GM21825 (cell line): ENCODE results near the gene CLEC4F.
"Not testable (repeated sequence)": the region's sequence is repeated elsewhere in the genome, so short reads cannot be mapped to it uniquely, and the experiment has no call there.

Experiments
- ATAC-seq: cut with Tn5 transposase; IDR thresholded peaks from one replicate; pipeline ENCODE4 v1.9.1; 2021; ENCODE audit warnings: mild to moderate bottlenecking, moderate library complexity; ENCODE audit not compliant: unreplicated experiment

CLEC4F gene

DNA sequence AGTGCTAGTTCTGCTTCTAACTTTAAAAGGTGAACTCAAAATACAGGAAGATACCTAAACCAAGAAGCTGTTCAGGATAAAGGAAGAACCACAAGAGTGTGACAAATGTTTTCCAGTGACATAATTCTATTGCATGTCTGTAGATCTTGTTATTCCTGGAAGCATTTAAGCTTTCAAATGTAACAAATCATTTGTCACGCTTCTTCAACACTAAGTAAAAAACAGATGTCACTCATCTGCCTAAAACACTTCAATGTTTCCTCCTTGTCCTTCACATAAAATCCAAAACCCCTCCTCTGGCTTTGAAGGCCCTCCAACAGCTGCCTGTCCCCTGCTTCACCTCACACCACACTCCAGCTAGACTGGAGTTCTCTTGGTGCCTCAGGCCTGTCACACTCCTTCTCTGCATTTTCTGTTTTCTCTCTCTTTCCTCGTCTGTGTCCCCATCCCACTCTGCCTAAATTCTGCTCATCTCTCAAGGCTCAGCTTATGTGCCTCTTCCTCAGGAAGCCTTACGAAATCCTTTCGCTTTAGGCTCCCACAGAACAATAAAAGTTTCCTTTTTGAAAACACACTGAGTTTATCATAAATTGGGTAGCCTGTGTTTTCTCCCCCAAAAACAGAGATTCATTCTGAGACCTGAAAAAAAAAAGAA is 6.4 kb upstream of the CLEC4F start:
- no peak for ATAC-seq

DNA sequence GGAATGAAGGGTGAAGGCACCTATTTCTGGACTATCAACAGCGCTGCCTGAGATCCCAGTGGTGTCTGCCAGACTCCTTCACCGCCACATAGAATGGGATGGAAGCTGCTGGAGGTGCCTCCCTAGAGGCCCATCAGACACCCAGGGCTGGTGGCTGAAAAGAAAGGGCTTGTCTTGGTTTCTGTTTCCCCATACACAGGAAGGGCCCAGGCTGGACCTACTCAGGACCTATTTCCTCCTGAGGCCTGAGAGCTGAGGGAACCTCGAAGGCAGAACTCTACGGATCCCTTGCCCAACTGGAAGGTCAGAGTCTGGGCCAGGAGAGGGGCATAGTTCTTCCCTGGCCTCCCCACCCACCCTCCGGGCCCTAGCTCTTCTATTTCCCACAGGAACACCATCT is 2.9 kb upstream of the CLEC4F start:
- no peak for ATAC-seq

DNA sequence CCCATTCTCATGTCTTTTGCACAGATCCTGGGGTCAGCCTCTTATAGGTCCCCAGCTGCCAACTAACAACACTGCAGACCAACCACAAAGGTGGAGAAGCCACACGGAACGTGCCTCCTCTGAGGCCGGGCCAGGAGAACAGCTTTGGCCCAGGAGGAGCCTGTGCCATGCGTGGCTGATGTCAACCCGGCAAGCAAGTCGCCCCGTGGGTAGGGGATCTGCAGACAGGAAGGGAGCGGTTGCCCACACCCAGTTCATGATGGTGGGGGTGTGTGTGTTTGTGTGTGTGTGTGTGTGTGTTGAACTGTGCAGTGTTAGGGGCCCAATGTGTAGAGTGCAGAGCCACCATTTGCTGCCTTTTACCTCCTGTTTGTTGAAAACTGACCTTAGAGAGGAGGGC is 2.4 kb upstream of the CLEC4F start:
- ATAC-seq = no peak

DNA sequence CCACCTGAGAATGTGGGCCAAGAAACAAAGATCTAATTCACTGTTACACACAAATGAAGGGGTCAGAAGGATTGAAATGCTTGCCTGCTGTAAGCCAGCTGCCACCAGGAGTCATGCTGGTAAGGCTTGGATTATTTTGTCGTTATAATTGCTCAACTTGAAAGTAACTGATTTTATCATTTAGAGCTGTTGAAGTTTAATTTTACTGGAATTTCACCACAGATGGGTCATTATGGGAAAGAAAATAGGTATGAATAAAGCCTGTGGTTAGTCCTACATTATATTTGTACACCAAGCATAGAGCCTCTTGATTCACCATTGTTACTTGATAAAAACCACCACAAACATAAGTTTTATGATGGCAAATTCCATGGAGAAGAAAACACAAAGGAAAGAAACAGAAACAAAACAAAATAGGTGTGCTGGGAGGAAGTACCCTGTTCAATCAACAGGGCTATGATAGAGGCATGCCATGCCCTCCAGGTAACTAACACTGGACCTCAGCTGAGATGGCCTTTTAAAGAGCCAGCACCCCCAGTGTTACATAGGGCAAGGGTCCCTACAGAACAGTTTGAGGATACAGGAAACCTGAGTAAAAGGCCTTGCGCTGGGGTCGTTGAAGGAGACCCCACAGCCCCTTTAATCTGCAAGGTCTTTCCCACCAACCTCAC is 3.0 kb downstream of the CLEC4F start:
- no peak for ATAC-seq

DNA sequence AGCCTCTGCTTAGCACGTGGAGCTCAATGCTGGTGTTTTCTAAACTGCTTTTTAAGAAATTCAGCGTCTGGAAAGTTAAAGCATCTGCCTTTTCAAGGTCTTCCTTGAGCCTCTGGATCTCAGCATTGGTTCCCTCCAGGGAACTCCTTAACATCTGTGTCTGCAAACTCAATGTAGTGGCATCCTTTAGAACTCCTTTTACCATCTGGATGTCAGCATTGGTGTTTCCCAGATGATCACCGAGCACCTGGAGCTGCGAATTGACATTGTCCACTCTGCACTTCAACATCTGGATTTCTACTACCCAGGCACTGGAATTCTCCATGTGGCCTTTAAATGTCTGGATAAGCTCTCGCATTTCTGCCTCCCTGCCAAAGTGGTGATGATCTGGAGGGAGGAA is 3.7 kb downstream of the CLEC4F start:
- ATAC-seq = no peak

DNA sequence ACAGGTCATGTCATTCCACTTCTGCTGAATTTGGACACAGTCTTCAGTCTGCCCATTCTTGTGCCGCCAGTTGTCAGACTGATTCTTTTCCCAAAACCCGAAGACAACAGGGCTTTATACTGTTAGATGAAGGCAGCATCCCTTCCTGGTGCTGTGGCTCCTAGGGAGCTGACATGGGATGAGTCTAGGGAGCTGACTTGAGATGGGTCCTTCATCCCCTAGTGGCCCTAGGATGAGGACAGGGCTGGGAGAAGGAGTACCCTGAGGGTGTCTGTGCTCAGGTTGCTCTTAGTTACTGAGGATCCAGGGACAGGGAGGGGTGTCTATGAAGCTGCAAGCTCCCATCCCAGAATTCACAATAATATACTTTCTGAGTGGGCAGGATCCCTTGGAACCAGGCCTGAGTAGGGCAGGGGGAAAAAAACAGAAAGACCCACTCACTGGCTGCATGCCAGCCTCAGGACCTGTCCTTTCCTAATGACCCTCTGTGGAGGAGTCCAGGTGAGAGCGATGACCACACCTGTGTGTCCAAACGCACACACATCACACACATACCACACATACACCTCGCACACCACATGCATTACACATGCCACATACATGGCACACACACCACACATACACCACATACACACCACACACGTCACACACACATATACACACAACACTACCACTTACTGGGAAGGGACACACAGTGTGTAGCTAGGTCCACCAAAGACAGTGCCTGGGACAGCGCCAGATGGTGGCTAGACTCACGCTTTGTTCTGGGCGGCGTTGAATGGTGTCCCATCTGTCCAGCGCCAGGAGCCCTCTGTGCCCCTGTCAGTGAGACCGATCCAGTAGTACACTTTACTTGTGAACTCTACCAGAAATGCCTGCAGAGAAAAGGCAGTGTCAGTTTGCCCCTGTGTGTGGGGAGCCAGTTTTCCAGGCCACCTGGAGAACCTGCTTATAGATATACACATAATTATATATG is 11.1 kb downstream of the CLEC4F start:
- no peak for ATAC-seq

DNA sequence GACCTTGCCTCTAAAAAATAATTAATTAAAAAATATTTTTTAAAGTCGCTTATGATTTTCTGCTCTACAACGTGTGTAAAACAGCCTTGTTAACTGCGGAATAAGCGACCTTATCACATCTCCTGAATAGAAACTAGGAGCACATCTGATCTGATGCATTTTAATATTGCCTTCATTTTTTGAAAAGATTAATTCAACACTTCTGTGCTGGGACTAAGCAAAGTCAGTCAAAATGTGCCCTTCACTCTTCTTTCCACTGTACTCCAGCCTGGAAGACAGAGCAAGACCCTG is 12.6 kb downstream of the CLEC4F start:
- ATAC-seq = no peak

DNA sequence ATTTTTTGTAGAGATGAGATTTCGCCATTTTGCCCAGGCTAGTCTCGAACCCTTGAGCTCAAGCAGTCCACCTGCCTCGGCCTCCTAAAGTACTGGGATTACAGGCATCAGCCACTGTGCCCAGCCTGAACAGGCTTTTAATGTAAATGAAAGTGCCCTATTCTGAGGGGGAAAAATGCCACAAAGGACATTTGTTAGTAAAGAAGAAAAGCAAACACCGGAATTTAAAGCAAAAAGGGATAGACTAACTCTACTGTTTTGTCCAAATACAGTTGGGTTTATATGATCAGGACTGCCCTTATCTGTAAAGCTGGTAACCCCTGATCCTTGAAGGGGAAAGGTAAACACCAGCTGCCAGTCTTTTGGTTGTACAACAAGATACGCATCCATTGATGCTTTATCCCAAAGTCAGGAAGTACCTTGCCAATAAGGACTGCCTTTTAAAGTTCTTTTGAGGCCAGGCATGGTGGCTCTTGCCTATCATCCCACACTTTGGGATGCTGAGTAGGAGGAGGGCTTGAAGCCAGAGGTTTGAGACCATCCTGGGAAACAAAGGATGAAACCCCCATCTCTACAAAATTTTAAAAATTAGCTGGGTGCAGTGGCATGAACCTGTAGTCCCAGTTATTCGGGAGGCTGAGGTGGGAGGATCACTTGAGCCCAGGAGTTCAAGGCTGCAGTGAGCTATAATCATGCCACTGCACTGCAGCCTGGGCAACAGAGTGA is 13.1 kb downstream of the CLEC4F start:
- no peak for ATAC-seq

DNA sequence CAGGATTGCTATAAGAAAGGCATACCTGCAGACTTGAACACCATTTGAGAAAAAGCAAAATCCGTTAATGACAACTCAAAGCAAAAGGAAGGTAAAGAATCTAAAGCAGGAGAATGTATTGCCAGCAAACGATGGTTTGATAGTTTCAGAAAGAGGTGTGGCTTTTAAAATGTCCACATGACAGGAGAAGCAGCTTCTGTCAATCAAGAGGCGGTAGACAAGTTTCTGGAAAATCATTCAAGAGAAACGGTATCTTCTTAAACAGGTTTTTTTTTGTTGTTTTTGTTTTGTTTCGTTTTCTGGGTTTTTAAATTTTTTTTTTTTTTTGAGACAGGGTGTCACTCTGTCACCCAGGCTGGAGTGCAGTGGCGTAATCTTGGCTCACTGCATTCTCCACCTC is 13.8 kb downstream of the CLEC4F start:
- ATAC-seq = no peak

DNA sequence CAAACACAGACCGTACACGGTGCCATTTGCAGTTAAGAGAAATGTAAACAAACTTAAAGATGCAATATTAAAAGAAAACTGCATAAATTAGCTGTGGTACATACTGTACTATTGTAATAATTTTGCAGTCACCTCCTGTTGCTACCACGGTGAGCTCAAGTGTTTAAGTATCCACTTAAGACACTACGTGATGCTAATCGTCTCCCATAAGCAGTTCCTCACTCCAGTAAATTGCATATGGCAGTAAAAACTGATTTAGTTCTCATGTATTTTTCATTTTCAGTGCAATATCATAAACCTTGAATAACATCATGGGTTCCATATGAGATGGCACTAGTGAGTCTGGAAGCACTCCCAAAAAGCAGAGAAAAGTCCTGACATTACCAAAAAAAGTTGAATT is 14.4 kb downstream of the CLEC4F start:
- no peak for ATAC-seq

DNA sequence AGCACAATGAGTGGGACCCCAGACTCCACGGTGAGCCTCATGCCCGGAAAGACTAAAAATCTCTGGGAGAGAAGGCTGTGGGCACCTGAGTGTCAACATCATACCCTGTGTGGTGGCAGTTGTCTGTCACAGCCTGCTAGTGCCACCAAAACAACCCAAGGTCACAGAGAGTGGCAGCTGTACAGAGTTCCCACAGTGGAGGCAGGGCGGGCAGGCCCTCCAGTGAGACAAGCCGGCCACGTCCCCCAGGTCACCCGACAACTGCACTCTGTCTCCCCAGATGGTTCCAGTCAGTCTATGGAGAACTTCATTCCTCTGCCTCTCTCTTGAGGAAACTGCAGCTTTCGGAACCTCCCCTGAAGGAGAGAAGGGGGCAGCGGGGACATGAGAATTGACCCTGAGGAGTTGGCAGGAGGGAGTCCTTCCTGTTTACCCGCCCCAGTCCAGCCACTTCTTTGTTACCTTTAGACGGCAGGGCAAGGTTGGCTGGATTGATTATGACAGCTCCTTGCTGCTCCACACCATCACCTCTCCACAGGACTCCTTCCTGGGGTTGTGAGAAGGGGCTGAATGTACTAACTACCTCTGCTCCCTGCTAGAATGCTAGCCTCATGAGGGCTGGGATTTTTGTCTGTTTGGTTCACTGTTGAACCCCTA is 18.7 kb downstream of the CLEC4F start:
- ATAC-seq = no peak

DNA sequence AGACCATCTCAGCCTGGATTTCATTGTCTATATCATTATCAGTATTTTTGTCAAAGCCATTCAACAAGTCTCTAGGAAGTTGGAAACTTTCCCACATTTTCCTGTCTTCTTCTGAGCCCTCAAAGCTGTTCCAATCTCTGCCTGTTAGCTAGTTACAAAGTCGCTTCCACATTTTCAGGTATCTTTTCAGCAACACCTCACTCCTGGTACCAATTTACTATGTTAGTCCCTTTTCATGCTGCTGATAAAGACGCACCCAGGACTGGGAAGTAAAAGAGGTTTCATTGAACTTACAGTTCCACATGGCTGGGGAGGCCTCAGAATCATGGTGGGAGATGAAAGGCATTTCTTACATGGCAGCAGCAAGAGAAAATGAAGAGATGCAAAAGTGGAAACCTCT is 20.7 kb downstream of the CLEC4F start:
- ATAC-seq = no peak

DNA sequence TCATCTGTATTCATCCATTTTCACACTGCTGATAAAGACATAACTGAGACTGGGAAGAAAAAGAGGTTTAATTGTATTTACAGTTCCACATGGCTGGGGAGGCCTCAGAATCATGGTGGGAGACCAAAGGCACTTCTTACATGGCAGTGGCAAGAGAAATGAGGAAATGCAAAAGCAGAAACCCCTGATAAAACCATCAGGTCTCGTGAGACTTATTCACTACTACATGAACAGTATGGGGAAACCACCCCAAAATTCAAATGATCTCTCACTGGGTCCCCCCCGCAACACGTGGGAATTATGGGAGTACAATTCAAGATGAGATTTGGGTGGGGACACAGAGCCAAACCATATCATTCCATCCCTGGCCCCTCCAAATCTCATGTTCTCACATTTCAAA is 22.4 kb downstream of the CLEC4F start:
- ATAC-seq = not testable (repeated sequence)

DNA sequence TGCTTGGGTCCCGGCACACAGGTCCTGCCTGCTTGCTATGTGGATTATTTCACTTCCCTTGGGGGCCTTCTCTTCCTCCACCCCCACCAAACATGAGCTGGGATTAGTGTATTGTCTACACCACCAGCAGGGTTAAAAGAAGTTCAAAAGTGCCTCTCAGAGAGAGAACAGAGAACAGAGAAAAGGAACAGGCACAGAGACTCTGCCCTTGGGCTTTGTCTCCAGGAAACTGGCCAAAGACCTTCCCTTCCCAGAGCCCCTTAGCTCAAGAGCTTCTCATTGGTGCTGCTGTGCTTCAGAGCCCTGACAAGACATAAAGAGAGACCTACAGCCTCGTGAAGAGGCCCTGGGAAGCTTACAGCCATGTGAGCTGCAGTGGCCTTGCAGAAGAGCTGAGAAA is 22.9 kb downstream of the CLEC4F start:
- no peak for ATAC-seq

DNA sequence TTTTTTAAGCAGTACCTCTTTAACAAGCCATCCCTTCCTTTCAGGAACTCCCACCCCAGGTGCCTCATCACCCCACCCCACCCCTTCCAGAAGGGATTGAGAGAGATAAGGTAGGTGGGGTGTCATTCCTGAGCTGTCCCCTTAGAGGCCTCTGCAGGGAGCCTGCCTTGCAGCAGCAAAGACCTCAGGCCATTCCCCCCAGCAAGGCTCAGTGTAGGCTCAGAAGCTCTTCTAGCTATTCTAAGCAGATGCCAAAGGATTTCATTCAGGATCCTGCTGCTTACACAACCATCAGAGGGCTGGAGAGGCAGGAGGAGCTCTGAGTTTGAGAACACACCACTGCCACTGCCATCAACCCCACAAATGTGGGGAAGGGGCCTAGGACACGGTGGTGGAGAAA is 24.1 kb downstream of the CLEC4F start:
- no peak for ATAC-seq

DNA sequence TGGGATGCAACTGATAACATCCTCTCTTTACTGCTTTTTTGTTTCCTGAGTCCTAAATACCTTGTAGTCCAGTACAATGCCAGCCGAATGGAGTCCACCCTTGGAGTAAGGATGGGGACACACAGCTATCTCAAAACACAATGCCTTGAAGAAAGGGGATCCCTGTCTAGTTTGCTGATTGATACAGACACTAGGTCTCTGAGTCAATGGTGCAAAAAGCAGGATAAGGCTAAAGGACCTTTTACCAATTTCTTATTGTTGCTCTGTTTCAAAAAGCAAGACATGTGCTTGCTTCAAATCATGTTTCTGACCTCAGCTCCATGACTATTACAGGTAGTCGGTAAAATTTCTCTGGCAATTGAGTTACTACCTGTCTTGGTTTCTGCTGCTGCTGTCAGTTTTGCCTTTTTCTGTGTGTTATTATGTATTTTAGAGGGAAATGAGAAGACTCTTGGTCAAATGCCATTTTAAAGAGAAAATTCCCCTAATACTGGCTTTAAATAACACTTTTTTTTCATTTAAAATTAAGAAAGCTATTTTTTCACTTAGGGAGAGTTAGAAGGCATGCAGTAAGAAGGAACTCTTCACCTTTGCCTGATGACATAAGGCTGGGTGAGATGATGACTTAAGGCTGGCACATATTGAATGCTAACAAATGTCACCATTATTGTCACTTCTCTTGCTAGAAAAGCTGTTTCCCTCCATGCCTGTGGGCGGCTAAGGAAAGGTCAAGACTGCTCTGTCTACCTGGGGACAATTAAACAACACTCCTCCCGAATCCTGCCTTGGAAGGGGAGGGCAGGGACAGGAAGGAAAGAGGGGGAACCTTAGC is 25.0 kb downstream of the CLEC4F start:
- no peak for ATAC-seq

DNA sequence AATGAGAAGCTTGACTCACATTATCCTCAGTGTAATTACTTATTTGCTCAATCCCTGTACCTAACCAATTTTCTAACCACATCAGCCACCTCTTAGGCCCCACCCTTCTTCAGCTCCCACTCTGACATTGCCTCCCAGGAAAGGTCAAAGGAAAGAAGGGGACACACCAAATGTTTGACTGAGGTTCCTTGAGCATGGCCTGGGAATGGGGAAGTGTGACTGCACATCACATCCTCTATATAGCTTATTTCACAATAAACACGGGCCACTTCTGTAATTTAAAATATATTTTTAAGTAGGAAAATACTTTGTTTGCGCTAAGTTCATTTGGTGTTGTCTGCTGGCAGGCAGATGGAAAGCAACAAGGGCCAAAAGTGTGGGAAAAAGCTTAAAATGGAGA is 26.9 kb downstream of the CLEC4F start:
- no peak for ATAC-seq

DNA sequence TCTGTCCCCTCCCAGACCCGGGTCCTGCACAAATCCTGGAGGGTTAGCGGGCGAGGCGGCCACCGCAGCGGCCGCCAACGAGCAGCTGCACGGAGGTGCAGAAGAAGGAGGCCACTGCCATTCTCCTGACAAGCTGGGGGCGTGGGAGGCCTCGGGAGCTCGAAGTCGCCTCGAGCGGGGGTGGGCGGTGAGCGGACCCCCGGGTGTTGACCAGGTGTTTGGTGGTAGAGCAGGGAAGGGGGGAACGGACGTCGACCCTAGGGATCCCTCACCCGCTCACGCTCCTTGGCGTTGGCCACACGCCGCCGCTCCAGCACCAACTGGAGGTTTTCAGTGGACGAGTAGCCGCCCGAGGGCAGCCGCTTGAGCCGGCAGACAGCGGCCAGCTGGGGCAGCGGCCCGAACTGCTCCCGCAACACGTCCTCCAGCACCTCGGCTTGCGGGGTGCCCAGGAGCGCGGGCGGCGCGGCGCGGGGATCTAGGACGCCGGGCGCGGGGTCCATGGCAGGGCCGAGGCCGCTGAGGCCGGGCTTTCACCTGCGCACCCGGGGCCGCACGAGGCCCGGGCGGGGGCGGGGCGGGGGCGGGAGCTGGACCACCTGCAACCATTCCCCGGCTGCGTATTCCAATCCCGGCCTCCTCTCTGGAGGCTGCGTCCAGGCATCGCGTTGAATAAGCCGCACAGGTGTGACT is 30.1 kb downstream of the CLEC4F start, which contains the start of gene FIGLA:
TSS of gene FIGLA (minus strand) at position 508 of the 693 bp plus-strand sequence. CDS start at position 503, 5 bp downstream.
- ATAC-seq = no peak
